Activated T-helper 17 cell treated with anti-CD3 and anti-CD28 coated beads, Interleukin-2, amount 50 U/mL, for 72 hours (primary cell): ENCODE results near the gene WDR6. TPM values are rescaled to one million over a fixed set of nuclear protein-coding genes. Genes with fewer than 3 reads are reported as not detected.
A peak's percentile ranks its signal among the peaks of the same experiment; 100 is the strongest.
"Not testable (repeated sequence)": the region's sequence is repeated elsewhere in the genome, so short reads cannot be mapped to it uniquely, and the experiment has no call there.

Source experiments
- ATAC-seq: fragments of 150-1000 bp; cut with Tn5 transposase; replicated peaks from 2 replicates; pipeline ENCODE4 v1.10.0; 2021; ENCODE audit warnings: mild to moderate bottlenecking, moderate library complexity
- H3K27ac Mint-ChIP-seq: one replicate; pipeline ENCODE4 v1.8.0; 2022; ENCODE audit warnings: mixed read lengths
- H3K27me3 Mint-ChIP-seq: one replicate; pipeline ENCODE4 v1.8.0; 2022; ENCODE audit warnings: mixed read lengths
- H3K36me3 Mint-ChIP-seq: one replicate; pipeline ENCODE4 v1.8.0; 2022; ENCODE audit warnings: low read depth, mild to moderate bottlenecking, mixed read lengths
- H3K4me1 Mint-ChIP-seq: one replicate; pipeline ENCODE4 v1.8.0; 2022; ENCODE audit warnings: mixed read lengths
- H3K4me3 Mint-ChIP-seq: one replicate; pipeline ENCODE4 v1.8.0; 2022; ENCODE audit warnings: mild to moderate bottlenecking, mixed read lengths
- H3K9me3 Mint-ChIP-seq: one replicate; pipeline ENCODE4 v1.8.0; 2022; ENCODE audit warnings: mixed read lengths
- total RNA-seq, 2 donors: library from RNA; stranded (reverse); gene quantifications; one replicate each; pipeline ENCODE4 v1.2.3, GENCODE V29; 2022

The WDR6 gene
- total RNA-seq, 2 donors from 2014 or later: 154 to 208 TPM

DNA sequence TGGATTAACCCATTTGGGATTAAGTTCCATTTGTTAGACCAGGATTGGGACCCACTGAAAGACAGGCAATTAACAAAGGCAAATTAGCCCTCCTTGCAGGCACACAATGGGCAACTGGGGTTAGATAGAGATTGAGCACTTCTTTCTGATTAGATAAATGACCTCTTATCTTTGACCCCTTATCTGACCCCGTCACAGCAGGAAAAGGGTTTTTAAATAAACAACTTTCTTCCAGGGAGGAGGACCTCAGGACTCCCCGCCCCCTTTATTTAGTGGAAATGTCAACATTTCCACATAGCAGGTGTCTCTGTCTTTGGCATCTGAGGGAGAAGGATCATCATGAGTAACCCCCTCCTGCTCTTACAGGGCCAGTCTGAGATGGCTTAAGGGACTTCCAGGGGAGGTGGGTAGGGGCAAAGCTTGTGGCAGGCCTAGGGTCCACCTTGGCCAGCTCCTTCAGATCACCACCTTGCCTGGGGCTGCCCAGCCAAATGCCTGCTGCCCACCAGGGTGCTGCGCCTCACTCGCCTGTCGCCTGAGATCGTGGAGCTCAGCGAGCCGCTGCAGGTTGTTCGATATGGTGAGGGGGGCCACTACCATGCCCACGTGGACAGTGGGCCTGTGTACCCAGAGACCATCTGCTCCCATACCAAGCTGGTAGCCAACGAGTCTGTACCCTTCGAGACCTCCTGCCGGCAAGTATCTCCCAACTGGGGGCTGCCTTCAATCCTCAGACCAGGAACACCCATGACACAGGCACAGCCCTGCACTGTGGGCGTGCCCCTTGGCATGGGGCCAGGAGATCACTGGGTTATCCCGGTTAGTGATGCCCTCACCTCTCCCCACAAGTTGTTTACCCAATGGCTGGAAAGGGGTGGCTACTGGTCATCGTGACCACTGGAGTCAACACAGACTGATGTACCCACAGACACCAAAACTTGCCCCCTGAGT lies 2.6 kb upstream of the WDR6 start:
- no peaks in the 10 kb centered on the region for H3K27me3 Mint-ChIP-seq
- no peak overlapping the region for H3K4me3 Mint-ChIP-seq
- H3K9me3 Mint-ChIP-seq: no peaks in the 10 kb centered on the region
- peaks cover 18% of the 10 kb centered on the region for H3K4me1 Mint-ChIP-seq
- H3K36me3 Mint-ChIP-seq: peaks cover 27% of the 10 kb centered on the region
- no peak overlapping the region for H3K27ac Mint-ChIP-seq
- ATAC-seq: no peak

DNA sequence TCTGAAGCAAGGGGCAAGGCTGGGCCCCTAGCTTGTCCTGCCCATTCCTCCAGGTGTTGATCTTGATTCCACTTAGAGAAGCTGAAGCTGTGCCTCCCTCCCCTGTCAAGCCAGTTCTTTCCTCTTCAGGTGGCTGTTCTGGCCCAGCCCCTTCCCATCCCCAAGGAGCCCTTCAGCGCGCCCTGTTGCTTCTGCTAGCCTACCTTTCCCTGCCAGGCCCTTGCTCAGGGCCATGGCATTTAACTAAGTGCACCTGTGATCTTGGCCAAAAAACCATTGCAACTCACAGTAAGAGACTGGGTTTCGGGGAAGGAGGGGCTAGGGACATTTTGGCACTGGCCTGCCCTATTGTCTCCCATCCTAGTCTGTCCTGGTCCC lies 1.9 kb upstream of the WDR6 start:
- H3K4me1 Mint-ChIP-seq: peaks cover 15% of the 10 kb centered on the region
- H3K9me3 Mint-ChIP-seq: no peaks in the 10 kb centered on the region
- H3K27me3 Mint-ChIP-seq: no peaks in the 10 kb centered on the region
- H3K4me3 Mint-ChIP-seq: no peak overlapping the region
- ATAC-seq: no peak
- H3K36me3 Mint-ChIP-seq: peaks cover 33% of the 10 kb centered on the region
- H3K27ac Mint-ChIP-seq: no peak overlapping the region

DNA sequence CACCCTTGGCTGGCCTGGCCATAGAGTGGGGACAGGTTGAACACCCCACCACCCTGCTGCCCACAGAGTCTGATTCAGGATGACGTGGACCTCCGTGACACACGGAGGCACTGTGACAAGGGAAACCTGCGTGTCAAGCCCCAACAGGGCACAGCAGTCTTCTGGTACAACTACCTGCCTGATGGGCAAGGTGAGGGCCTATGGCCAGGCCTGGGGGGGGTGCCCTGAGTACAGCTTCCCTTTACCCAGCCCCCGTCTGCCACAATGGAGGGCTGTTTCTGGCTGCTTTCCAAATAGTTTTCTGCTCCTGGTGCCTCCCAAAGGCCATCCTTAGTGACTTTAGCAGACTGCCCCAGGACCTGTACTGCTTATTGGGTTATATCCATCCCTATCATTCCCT lies 1.2 kb upstream of the WDR6 start:
- Mint-ChIP-seq H3K4me1 (peaks cover 15% of the 10 kb centered on the region), H3K27ac (no peak overlapping the region)
- ATAC-seq: no peak

DNA sequence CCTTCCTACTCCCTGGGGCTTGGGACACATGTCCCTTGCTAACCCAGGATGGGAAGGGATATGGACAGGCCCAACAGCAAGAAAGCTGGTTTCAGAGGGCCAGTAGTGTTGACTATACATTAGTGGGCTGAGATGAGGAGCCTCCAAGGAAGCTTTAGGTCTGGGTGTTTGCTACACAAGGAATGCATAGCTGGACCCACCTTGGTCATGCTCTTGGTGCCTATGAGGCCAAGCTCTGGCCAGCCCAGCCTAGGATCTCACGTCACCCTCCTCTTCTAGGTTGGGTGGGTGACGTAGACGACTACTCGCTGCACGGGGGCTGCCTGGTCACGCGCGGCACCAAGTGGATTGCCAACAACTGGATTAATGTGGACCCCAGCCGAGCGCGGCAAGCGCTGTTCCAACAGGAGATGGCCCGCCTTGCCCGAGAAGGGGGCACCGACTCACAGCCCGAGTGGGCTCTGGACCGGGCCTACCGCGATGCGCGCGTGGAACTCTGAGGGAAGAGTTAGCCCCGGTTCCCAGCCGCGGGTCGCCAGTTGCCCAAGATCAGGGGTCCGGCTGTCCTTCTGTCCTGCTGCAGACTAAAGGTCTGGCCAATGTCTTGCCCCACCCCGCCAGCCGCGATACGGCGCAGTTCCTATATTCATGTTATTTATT lies 653 bp upstream of the WDR6 start:
- Mint-ChIP-seq H3K9me3 (no peaks in the 10 kb centered on the region), H3K36me3 (peaks cover 46% of the 10 kb centered on the region), H3K27ac (peak overlapping the region; percentile 97), H3K4me3 (peak overlapping the region; percentile 94), H3K4me1 (peaks cover 15% of the 10 kb centered on the region), H3K27me3 (no peaks in the 10 kb centered on the region)
- ATAC-seq: no peak

More for the DNA sequence above, 1.2 kb upstream of the WDR6 start:
- Mint-ChIP-seq H3K36me3 (peaks cover 40% of the 10 kb centered on the region), H3K4me3 (peak overlapping the region; percentile 94), H3K9me3 (no peaks in the 10 kb centered on the region), H3K27me3 (no peaks in the 10 kb centered on the region)

DNA sequence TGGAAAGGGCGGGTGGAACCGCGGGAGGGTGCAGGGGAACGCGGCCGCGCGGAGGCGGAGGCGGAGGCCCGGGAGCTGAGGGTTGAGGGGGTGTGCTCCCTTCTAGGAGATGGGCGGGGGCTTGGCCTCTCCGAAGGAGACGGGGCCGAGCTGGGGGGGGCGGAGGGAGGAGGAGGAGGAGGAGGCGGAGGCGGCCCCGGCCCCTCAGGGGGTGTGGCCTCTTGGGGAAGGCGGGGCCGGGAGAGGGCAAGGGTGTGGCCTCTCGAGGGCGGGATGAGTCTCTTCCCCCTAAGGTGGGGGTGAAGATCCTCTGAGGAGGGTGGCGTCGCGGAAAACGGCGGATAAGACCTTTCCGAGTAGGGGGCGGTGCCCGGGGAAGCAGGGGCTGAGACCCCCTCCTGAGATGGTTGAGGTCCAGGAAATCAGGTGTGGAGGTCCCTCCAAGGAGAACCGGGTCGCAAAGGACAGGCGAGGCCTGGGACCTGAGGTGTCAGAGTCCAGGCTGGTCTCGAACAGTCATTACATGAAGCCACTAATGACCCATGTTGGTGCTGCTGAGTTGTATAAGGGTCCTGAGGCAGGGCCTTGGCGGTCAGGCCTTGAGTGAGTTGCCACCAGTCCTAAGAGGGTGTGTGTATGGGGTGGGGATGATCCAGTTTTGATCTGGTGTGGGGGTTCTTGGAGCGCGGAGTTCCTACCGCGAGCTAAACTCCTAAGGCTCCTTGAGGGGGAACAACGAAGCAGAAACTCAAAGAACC lies 759 bp downstream of the WDR6 start:
- peak; percentile 68 for ATAC-seq
- no peaks in the 10 kb centered on the region for H3K9me3 Mint-ChIP-seq
- peaks cover 15% of the 10 kb centered on the region for H3K4me1 Mint-ChIP-seq
- H3K36me3 Mint-ChIP-seq: peaks cover 56% of the 10 kb centered on the region
- H3K27ac Mint-ChIP-seq: peak overlapping the region; percentile 97
- H3K27me3 Mint-ChIP-seq: no peaks in the 10 kb centered on the region
- H3K4me3 Mint-ChIP-seq: peak overlapping the region; percentile 94

DNA sequence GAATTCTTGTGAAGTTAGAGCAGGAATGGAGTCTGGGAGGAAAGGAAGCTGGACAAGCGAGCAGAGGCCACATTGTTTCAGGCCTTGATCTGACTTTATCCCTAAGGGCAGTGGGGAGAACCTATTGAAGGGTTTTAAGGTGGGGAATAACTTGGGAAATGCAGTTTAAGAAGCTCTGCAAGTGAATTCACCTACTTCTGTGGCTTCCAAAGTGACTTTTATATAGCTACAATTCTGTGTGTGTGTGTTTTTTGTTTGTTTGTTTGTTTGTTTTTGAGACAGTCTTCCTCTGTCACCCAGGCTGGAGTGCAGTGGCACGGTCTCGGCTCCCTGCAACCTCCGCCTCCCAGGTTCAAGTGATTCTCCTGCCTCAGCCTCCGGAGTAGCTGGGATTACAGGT lies 1.4 kb downstream of the WDR6 start:
- Mint-ChIP-seq H3K4me3 (peak overlapping the region; percentile 94), H3K36me3 (peaks cover 60% of the 10 kb centered on the region), H3K4me1 (peaks cover 15% of the 10 kb centered on the region), H3K27ac (peak overlapping the region; percentile 97)
- not testable (repeated sequence) for ATAC-seq, H3K27me3 Mint-ChIP-seq, H3K9me3 Mint-ChIP-seq

DNA sequence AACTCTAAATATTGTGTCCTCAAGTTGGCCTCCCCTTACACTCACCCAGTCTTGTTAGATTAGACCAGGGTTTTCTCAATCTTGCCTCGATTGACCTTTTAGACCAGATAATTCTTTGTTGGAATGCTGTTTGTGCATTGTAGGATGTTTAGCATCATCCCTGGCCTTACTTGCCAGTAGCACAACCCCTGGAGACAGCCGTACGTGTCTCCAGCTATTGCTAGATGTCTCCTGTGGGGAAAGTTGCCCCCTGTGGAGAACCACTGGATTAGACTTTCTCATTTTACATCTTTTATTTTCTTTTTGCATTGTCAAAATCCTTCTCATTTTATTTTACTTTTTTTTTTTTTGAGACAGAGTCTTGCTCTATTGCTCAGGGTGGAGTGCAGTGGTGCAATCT lies 2.2 kb downstream of the WDR6 start:
- ATAC-seq: no peak
- Mint-ChIP-seq H3K27me3 (no peaks in the 10 kb centered on the region), H3K36me3 (peaks cover 67% of the 10 kb centered on the region), H3K4me3 (peak overlapping the region; percentile 94), H3K4me1 (peaks cover 15% of the 10 kb centered on the region), H3K27ac (peak overlapping the region; percentile 97), H3K9me3 (no peaks in the 10 kb centered on the region)

DNA sequence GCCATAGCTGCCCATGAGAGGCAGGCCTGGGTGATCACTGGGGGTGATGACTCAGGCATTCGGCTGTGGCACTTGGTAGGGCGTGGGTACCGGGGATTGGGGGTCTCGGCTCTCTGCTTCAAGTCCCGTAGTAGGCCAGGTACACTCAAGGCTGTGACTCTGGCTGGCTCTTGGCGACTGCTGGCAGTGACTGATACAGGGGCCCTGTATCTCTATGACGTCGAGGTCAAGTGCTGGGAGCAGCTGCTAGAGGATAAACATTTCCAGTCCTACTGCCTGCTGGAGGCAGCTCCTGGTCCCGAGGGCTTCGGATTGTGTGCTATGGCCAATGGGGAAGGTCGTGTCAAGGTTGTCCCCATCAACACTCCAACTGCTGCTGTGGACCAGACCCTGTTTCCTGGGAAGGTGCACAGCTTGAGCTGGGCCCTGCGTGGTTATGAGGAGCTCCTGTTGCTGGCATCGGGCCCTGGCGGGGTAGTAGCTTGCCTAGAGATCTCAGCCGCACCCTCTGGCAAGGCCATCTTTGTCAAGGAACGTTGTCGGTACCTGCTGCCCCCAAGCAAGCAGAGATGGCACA lies 5.3 kb downstream of the WDR6 start:
- peaks cover 15% of the 10 kb centered on the region for H3K4me1 Mint-ChIP-seq
- ATAC-seq: no peak

DNA sequence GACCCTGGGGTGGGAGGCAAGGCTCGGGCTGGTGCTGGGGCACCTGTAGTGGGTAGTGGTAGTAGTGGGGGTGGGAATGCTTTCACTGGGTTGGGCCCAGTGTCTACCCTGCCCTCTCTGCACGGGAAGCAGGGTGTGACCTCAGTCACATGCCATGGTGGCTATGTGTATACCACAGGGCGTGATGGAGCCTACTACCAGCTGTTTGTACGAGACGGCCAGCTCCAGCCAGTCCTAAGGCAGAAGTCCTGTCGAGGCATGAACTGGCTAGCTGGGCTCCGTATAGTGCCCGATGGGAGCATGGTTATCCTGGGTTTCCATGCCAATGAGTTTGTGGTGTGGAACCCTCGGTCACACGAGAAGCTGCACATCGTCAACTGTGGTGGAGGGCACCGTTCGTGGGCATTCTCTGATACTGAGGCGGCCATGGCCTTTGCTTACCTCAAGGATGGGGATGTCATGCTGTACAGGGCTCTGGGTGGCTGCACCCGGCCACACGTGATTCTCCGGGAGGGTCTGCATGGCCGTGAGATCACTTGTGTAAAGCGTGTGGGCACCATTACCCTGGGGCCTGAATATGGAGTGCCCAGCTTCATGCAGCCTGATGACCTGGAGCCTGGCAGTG lies 6.0 kb downstream of the WDR6 start:
- H3K9me3 Mint-ChIP-seq: no peaks in the 10 kb centered on the region
- H3K27me3 Mint-ChIP-seq: no peaks in the 10 kb centered on the region
- no peak for ATAC-seq
- peaks cover 10% of the 10 kb centered on the region for H3K4me1 Mint-ChIP-seq
- no peak overlapping the region for H3K27ac Mint-ChIP-seq
- H3K4me3 Mint-ChIP-seq: no peak overlapping the region
- H3K36me3 Mint-ChIP-seq: peaks cover 71% of the 10 kb centered on the region

More for the DNA sequence above, 5.3 kb downstream of the WDR6 start:
- no peak overlapping the region for H3K27ac Mint-ChIP-seq
- no peaks in the 10 kb centered on the region for H3K27me3 Mint-ChIP-seq
- no peaks in the 10 kb centered on the region for H3K9me3 Mint-ChIP-seq
- no peak overlapping the region for H3K4me3 Mint-ChIP-seq
- peaks cover 78% of the 10 kb centered on the region for H3K36me3 Mint-ChIP-seq

DNA sequence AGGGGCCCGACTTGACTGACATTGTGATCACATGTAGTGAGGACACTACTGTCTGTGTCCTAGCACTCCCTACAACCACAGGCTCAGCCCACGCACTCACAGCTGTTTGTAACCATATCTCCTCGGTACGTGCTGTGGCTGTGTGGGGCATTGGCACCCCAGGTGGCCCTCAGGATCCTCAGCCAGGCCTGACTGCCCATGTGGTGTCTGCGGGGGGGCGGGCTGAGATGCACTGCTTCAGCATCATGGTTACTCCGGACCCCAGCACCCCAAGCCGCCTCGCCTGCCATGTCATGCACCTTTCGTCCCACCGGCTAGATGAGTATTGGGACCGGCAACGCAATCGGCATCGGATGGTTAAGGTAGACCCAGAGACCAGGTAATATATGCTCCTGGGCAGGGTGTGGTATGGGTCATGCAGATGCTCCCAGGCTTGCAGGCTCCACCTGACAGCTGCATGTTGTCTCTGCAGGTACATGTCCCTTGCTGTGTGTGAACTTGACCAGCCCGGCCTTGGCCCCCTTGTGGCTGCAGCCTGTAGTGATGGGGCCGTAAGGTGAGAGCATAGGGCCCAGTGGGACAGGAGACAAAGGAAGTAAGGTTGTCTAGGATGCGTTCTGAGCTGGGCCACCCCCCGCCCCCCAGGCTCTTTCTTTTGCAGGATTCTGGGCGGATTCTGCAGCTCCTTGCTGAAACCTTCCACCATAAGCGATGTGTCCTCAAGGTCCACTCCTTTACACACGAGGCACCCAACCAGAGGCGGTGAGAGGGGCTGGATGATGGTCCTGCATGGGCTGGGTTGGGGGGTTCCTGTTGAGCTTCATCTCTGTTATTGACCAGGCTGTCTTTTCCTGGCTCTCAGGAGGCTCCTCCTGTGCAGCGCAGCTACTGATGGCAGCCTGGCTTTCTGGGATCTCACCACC lies 6.8 kb downstream of the WDR6 start:
- no peak overlapping the region for H3K4me3 Mint-ChIP-seq
- no peaks in the 10 kb centered on the region for H3K27me3 Mint-ChIP-seq
- no peak overlapping the region for H3K27ac Mint-ChIP-seq
- peaks cover 64% of the 10 kb centered on the region for H3K36me3 Mint-ChIP-seq
- ATAC-seq: peak; percentile 27
- no peaks in the 10 kb centered on the region for H3K9me3 Mint-ChIP-seq
- H3K4me1 Mint-ChIP-seq: peaks cover 5% of the 10 kb centered on the region

DNA sequence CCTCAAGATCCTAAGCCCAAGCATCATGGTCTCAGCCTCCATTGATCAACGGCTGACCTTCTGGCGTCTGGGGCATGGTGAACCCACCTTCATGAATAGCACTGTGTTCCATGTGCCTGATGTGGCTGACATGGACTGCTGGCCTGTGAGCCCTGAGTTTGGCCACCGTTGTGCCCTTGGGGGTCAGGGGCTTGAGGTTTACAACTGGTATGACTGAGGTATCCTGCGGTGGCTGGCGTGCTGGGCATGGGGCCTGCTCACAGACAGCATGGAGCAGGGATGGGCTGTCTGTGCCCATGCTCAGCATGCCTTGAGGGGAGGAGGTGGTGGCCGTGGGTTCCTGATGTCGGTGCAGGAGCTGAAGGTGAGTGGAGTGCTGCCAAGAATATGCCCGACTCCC lies 7.9 kb downstream of the WDR6 start:
- H3K36me3 Mint-ChIP-seq: peaks cover 54% of the 10 kb centered on the region
- no peaks in the 10 kb centered on the region for H3K9me3 Mint-ChIP-seq
- no peaks in the 10 kb centered on the region for H3K4me1 Mint-ChIP-seq
- H3K27ac Mint-ChIP-seq: no peak overlapping the region
- no peak overlapping the region for H3K4me3 Mint-ChIP-seq
- ATAC-seq: no peak
- H3K27me3 Mint-ChIP-seq: no peaks in the 10 kb centered on the region

DNA sequence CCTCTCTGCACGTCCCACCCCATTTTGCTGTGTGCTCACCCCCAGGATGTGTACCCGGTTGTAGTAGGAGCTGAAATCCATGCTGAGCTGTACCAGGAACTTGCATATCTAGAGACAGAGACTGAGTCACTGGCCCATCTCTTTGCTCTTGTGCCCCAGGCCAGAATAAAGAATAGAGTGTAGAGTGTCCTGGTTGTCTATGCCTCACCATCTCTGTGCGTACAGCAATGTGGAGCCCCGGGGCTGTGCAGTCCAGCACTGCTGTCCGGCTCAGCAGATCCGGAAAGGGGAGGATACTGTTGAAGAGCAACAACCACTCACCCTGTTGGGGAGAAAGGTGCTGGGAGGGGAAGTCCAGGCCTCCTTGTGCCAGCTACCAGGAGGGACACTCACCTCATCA lies 8.6 kb downstream of the WDR6 start:
- H3K27ac Mint-ChIP-seq: no peak overlapping the region
- no peaks in the 10 kb centered on the region for H3K4me1 Mint-ChIP-seq
- H3K9me3 Mint-ChIP-seq: no peaks in the 10 kb centered on the region
- H3K36me3 Mint-ChIP-seq: peaks cover 47% of the 10 kb centered on the region
- no peak for ATAC-seq
- H3K4me3 Mint-ChIP-seq: peak overlapping the region; percentile 10
- no peaks in the 10 kb centered on the region for H3K27me3 Mint-ChIP-seq
